GM23338 (cell line): Measurements from ENCODE around the gene RPS21. TPM values are rescaled to one million over a fixed set of nuclear protein-coding genes. Genes with fewer than 3 reads are reported as not detected.
A peak's percentile ranks its signal among the peaks of the same experiment; 100 is the strongest.

Source experiments
- ATAC-seq: fragments of 200-7000 bp; cut with Tn5 transposase; 3 replicates; pipeline ENCODE4 v1.9.1; 2020
- DNase-seq: peaks from one replicate; pipeline ENCODE4 v3.0.0-alpha.2; 2015; ENCODE audit warnings: low spot score
- H2AFZ ChIP-seq: fragments of 200-600 bp; sonication (generic); 2 replicates; pipeline ENCODE4 v1.8.0; 2016; ENCODE audit warnings: antibody characterized with exemption, mild to moderate bottlenecking, moderate library complexity
- H3F3A ChIP-seq: fragments of 200-600 bp; sonication (generic); replicated peaks from 2 replicates; pipeline ENCODE4 v1.8.0; 2017; ENCODE audit warnings: antibody characterized with exemption, mixed run types, low read depth
- H3K27ac ChIP-seq: fragments of 200-600 bp; sonication (generic); 2 replicates; pipeline ENCODE4 v1.6.1; 2016; ENCODE audit warnings: low read depth
- H3K27me3 ChIP-seq: fragments of 200-600 bp; sonication (generic); 2 replicates; pipeline ENCODE4 v1.8.0; 2016; ENCODE audit warnings: mild to moderate bottlenecking, mixed run types, moderate library complexity; ENCODE audit not compliant: insufficient read depth
- H3K36me3 ChIP-seq: fragments of 200-600 bp; sonication (generic); 2 replicates; pipeline ENCODE4 v1.8.0; 2016; ENCODE audit warnings: mild to moderate bottlenecking; ENCODE audit not compliant: insufficient read depth
- H3K4me1 ChIP-seq: fragments of 200-600 bp; sonication (generic); 2 replicates; pipeline ENCODE4 v1.8.0; 2016; ENCODE audit warnings: mild to moderate bottlenecking, moderate library complexity; ENCODE audit not compliant: insufficient read depth
- H3K4me2 ChIP-seq: fragments of 200-600 bp; sonication (generic); 2 replicates; pipeline ENCODE4 v1.7.1; 2017; ENCODE audit warnings: mixed run types
- H3K4me3 ChIP-seq: fragments of 200-600 bp; sonication (generic); 2 replicates; pipeline ENCODE4 v1.6.1; 2016; ENCODE audit warnings: mixed run types
- H3K79me2 ChIP-seq: fragments of 200-600 bp; sonication (generic); replicated peaks from 2 replicates; pipeline ENCODE4 v1.8.0; 2017; ENCODE audit warnings: mild to moderate bottlenecking; ENCODE audit not compliant: insufficient read depth
- H3K9me2 ChIP-seq: fragments of 200-600 bp; sonication (generic); 2 replicates; pipeline ENCODE4 v1.8.0; 2017; ENCODE audit not compliant: insufficient read depth
- H4K20me1 ChIP-seq: fragments of 200-600 bp; sonication (generic); replicated peaks from 2 replicates; pipeline ENCODE4 v1.8.0; 2017; ENCODE audit warnings: mild to moderate bottlenecking; ENCODE audit not compliant: insufficient read depth
- H3K27ac Mint-ChIP-seq: 2 replicates; pipeline ENCODE4 v1.8.0; 2020; ENCODE audit warnings: inconsistent platforms, mild to moderate bottlenecking, moderate library complexity, mixed read lengths
- H3K27me3 Mint-ChIP-seq: 3 replicates; pipeline ENCODE4 v1.8.0; 2022; ENCODE audit warnings: low read depth, mild to moderate bottlenecking, moderate library complexity, mixed read lengths, inconsistent platforms; ENCODE audit not compliant: insufficient read depth, poor library complexity
- H3K36me3 Mint-ChIP-seq: 3 replicates; pipeline ENCODE4 v1.8.0; 2021; ENCODE audit warnings: low read depth, mild to moderate bottlenecking, inconsistent platforms, moderate library complexity, mixed read lengths
- H3K4me1 Mint-ChIP-seq: 3 replicates; pipeline ENCODE4 v1.8.0; 2020; ENCODE audit warnings: mild to moderate bottlenecking, inconsistent platforms, mixed read lengths
- H3K4me3 Mint-ChIP-seq: 3 replicates; pipeline ENCODE4 v1.8.0; 2021; ENCODE audit warnings: moderate library complexity, mild to moderate bottlenecking, inconsistent platforms, mixed read lengths
- H3K9me3 Mint-ChIP-seq: 3 replicates; pipeline ENCODE4 v1.8.0; 2020; ENCODE audit warnings: moderate library complexity, mild to moderate bottlenecking, inconsistent platforms, mixed read lengths
- CTCF ChIP-seq, 2 experiments: fragments of 200-600 bp in 1 of 2; sonication (generic) in 1 of 2; conservative IDR thresholded peaks; 2 replicates each; pipeline versions ENCODE4 v1.5.1 to v1.6.1; 2016 to 2017; ENCODE audit warnings: antibody characterized with exemption in 2 of 2, low read depth in 2 of 2, mild to moderate bottlenecking in 2 of 2, moderate library complexity in 1 of 2
- ETS1 ChIP-seq: IDR thresholded peaks from 2 replicates; pipeline ENCODE4 v1.6.1; 2016; ENCODE audit warnings: antibody characterized with exemption
- JUNB ChIP-seq: IDR thresholded peaks from one replicate; pipeline ENCODE4 v1.6.1; 2016; ENCODE audit warnings: antibody characterized with exemption; ENCODE audit not compliant: unreplicated experiment
- NANOG ChIP-seq: IDR thresholded peaks from 2 replicates; pipeline ENCODE4 v1.6.1; 2016; ENCODE audit warnings: antibody characterized with exemption, borderline replicate concordance
- POLR2AphosphoS5 ChIP-seq: IDR thresholded peaks from 2 replicates; pipeline ENCODE4 v1.6.1; 2016; ENCODE audit warnings: antibody characterized with exemption, low read depth
- STAT1 ChIP-seq: IDR thresholded peaks from one replicate; pipeline ENCODE4 v1.6.1; 2016; ENCODE audit warnings: antibody characterized with exemption; ENCODE audit not compliant: unreplicated experiment
- polyA plus RNA-seq: library from polyadenylated mRNA; unstranded; fragments of >200 nt; fragmentation: Nextera tagmentation; extraction: Ambion mirVana; gene quantifications from 2 replicates; pipeline ENCODE4 v1.2.1, GENCODE V29; 2016
- total RNA-seq: library from RNA; depleted of rRNA; stranded (reverse); fragments of >200 nt; shearing (Covaris generic); gene quantifications from 2 replicates; pipeline ENCODE4 v1.2.3, GENCODE V29; 2014

The RPS21 gene
- total and polyA plus RNA-seq, 2 experiments from 2014 or later: 759 to 2,298 TPM

GRCh38 chr20:62369815-62370114 lies 17.1 kb upstream of the RPS21 start:
- Histone ChIP-seq H3K4me2 (peak overlapping the region; percentile 93), H3K36me3 (no peaks in the 10 kb centered on the region), H3K79me2 (peaks cover 19% of the 10 kb centered on the region), H3K27ac (no peak overlapping the region), H2AFZ (no peak overlapping the region), H3K27me3 (no peaks in the 10 kb centered on the region), H3K4me1 (peaks cover 32% of the 10 kb centered on the region), H3F3A (peaks cover 17% of the 10 kb centered on the region; the same call in 1 of the 2 replicates), H4K20me1 (peaks cover 6% of the 10 kb centered on the region; the same call in 1 of the 2 replicates), H3K9me2 (no peaks in the 10 kb centered on the region), H3K4me3 (peak overlapping the region; percentile 64; the same call in 1 of the 2 replicates)
- Mint-ChIP-seq H3K4me1 (peaks cover 32% of the 10 kb centered on the region), H3K27ac (no peak overlapping the region), H3K36me3 (no peaks in the 10 kb centered on the region; the same call in 2 of the 3 replicates), H3K27me3 (peaks cover 18% of the 10 kb centered on the region), H3K4me3 (no peak overlapping the region), H3K9me3 (no peaks in the 10 kb centered on the region; the same call in 2 of the 3 replicates)
- TF ChIP-seq CTCF (conservative IDR thresholded peaks at IDR 0.05; ENCODE audit: low read depth in 2 of 2) (no peak), STAT1 (no peak), ETS1 (no peak)
- DNase-seq: no peak
- no peak for ATAC-seq

- ATAC-seq (no peak), DNase-seq (no peak)
- H3K27ac ChIP-seq: no peak overlapping the region
- H3K9me2 ChIP-seq: no peaks in the 10 kb centered on the region
- H4K20me1 ChIP-seq: peaks cover 3% of the 10 kb centered on the region; the same call in 1 of the 2 replicates
- H3K27me3 ChIP-seq: no peaks in the 10 kb centered on the region
- TF ChIP-seq JUNB (no peak), POLR2AphosphoS5 (0 out of 2 replicates have a peak, but pooled peaks have one; percentile 17), NANOG (no peak)
- H3F3A ChIP-seq: 0 out of 2 replicates have a peak, but pooled peaks cover 12% of the 10 kb centered on the region
- peaks cover 14% of the 10 kb centered on the region for H3K79me2 ChIP-seq
- no peak overlapping the region for H3K4me3 ChIP-seq
- H3K4me1 ChIP-seq: peaks cover 27% of the 10 kb centered on the region
- H3K4me2 ChIP-seq: peak overlapping the region; percentile 93
- H3K36me3 Mint-ChIP-seq: no peaks in the 10 kb centered on the region; the same call in 2 of the 3 replicates
- no peaks in the 10 kb centered on the region for H3K36me3 ChIP-seq
- H3K4me1 Mint-ChIP-seq: peaks cover 30% of the 10 kb centered on the region
- H3K27ac Mint-ChIP-seq: no peak overlapping the region
- no peak overlapping the region for H2AFZ ChIP-seq
- H3K9me3 Mint-ChIP-seq: no peaks in the 10 kb centered on the region; the same call in 2 of the 3 replicates
- H3K4me3 Mint-ChIP-seq: no peak overlapping the region
- H3K27me3 Mint-ChIP-seq: peaks cover 18% of the 10 kb centered on the region
Observed at GRCh38 chr20:62370115-62370806, 16.6 kb upstream of the RPS21 start.
